Right atrium auricular region (tissue), 2 donors: Measurements from ENCODE around the gene COL13A1. TPM values are rescaled to one million over a fixed set of nuclear protein-coding genes. Genes with fewer than 3 reads are reported as not detected.

Source experiments
- DNase-seq: peaks from one replicate; pipeline ENCODE4 v3.0.0-alpha.2; 2019; ENCODE audit warnings: low spot score
- H3K27ac ChIP-seq, 2 donors: fragments of 200-600 bp; sonication (generic); 1 replicate in 1 of 2; 2 replicates in 1 of 2; pipeline ENCODE4 v1.5.1; 2016 to 2019
- H3K27me3 ChIP-seq, 2 donors: fragments of 200-600 bp; sonication (generic); one replicate each; pipeline versions ENCODE4 v1.5.1 to v1.6.0; 2017 to 2019
- H3K36me3 ChIP-seq: fragments of 200-600 bp; sonication (generic); one replicate; pipeline ENCODE4 v1.5.1; 2016
- H3K4me1 ChIP-seq, 2 donors: fragments of 200-600 bp; sonication (generic); one replicate each; pipeline versions ENCODE4 v1.5.1 to v1.6.0; 2017 to 2019
- H3K4me3 ChIP-seq, 2 donors: fragments of 200-600 bp; sonication (generic); 1 replicate in 1 of 2; 2 replicates in 1 of 2; pipeline ENCODE4 v1.5.1; 2017 to 2019; ENCODE audit warnings: mild to moderate bottlenecking in 1 of 2, moderate library complexity in 1 of 2
- H3K9me3 ChIP-seq, 2 donors: fragments of 200-600 bp; sonication (generic); one replicate each; pipeline ENCODE4 v1.5.1; 2019
- CTCF ChIP-seq, 2 donors: fragments of 200-600 bp; sonication (generic); IDR thresholded peaks; one replicate each; pipeline ENCODE4 v1.5.1; 2019; ENCODE audit warnings: antibody characterized with exemption in 2 of 2
- total RNA-seq, 2 donors: library from RNA; depleted of rRNA; stranded (reverse); fragments of >200 nt; gene quantifications; one replicate each; pipeline ENCODE4 v1.1.0, GENCODE V29; 2016

The COL13A1 gene
- total RNA-seq, 2 donors from 2014 or later, result 5.7 to 11.8 TPM

GRCh38 chr10:69892816-69893215 is 91.1 kb downstream of the COL13A1 start:
- DNase-seq, result no peak
- H3K4me3 ChIP-seq, result no peak overlapping the region
- H3K36me3 ChIP-seq, result no peaks in the 10 kb centered on the region
- H3K9me3 ChIP-seq, result no peaks in the 10 kb centered on the region
- H3K4me1 ChIP-seq, result peaks cover 0 to 15% of the 10 kb centered on the region in 2 donors
- H3K27ac ChIP-seq, result no peak overlapping the region
- H3K27me3 ChIP-seq, result no peaks in the 10 kb centered on the region
- no peak for TF ChIP-seq CTCF (IDR thresholded peaks at IDR 0.05)

- H3K36me3 ChIP-seq, result no peaks in the 10 kb centered on the region
- no peak for TF ChIP-seq CTCF (IDR thresholded peaks at IDR 0.05)
- H3K4me1 ChIP-seq, result peaks cover 0 to 15% of the 10 kb centered on the region in 2 donors
- no peak overlapping the region for H3K4me3 ChIP-seq
- H3K9me3 ChIP-seq, result no peaks in the 10 kb centered on the region
- DNase-seq, result no peak
- H3K27ac ChIP-seq, result no peak overlapping the region
- H3K27me3 ChIP-seq, result no peaks in the 10 kb centered on the region
These were observed 91.7 kb downstream of the COL13A1 start for GRCh38 chr10:69893271-69893900.

GRCh38 chr10:69894156-69894555 is 92.5 kb downstream of the COL13A1 start:
- H3K27ac ChIP-seq, result no peak overlapping the region
- H3K36me3 ChIP-seq, result no peaks in the 10 kb centered on the region
- H3K4me1 ChIP-seq, result peaks cover 0 to 15% of the 10 kb centered on the region in 2 donors
- no peak overlapping the region for H3K4me3 ChIP-seq
- TF ChIP-seq CTCF (IDR thresholded peaks at IDR 0.05), result no peak
- H3K9me3 ChIP-seq, result no peaks in the 10 kb centered on the region
- no peaks in the 10 kb centered on the region for H3K27me3 ChIP-seq
- DNase-seq, result no peak

- Histone ChIP-seq H3K36me3 (no peaks in the 10 kb centered on the region), H3K27me3 (no peaks in the 10 kb centered on the region), H3K4me1 (peaks cover 0 to 15% of the 10 kb centered on the region in 2 donors), H3K4me3 (no peak overlapping the region), H3K27ac (no peak overlapping the region), H3K9me3 (no peaks in the 10 kb centered on the region)
- no peak for DNase-seq
- no peak for TF ChIP-seq CTCF (IDR thresholded peaks at IDR 0.05)
These were observed 94.1 kb downstream of the COL13A1 start for GRCh38 chr10:69895759-69896158.

- Histone ChIP-seq H3K4me1 (peaks cover 0 to 22% of the 10 kb centered on the region in 2 donors), H3K27me3 (no peaks in the 10 kb centered on the region), H3K9me3 (no peaks in the 10 kb centered on the region), H3K36me3 (no peaks in the 10 kb centered on the region), H3K27ac (peak overlapping the region in 1 of 2 donors; percentile 8), H3K4me3 (no peak overlapping the region)
- no peak for TF ChIP-seq CTCF (IDR thresholded peaks at IDR 0.05)
- no peak for DNase-seq
These were observed 95.0 kb downstream of the COL13A1 start for GRCh38 chr10:69896606-69897231.
